T-helper 17 cell (primary cell): ENCODE measurements around the gene PPARD. TPM values are rescaled to one million over a fixed set of nuclear protein-coding genes. Genes with fewer than 3 reads are reported as not detected.

Experiments
- ATAC-seq: fragments of 150-1000 bp; cut with Tn5 transposase; 2 replicates; pipeline ENCODE4 v1.10.0; 2021; ENCODE audit warnings: mild to moderate bottlenecking, moderate library complexity
- DNase-seq, 3 donors: peaks; one replicate each; pipeline versions ENCODE4 v3.0.0 to v3.0.0-alpha.2; 2020 to 2021
- H3K9me3 ChIP-seq: one replicate; pipeline ENCODE4 v1.7.0; 2013; ENCODE audit warnings: low read length, mild to moderate bottlenecking; ENCODE audit not compliant: control insufficient read depth, poor library complexity, severe bottlenecking
- H3K27ac Mint-ChIP-seq: one replicate; pipeline ENCODE4 v1.8.0; 2022; ENCODE audit warnings: mild to moderate bottlenecking, moderate library complexity, mixed read lengths
- H3K27me3 Mint-ChIP-seq: one replicate; pipeline ENCODE4 v1.8.0; 2022; ENCODE audit warnings: mixed read lengths
- H3K36me3 Mint-ChIP-seq: one replicate; pipeline ENCODE4 v1.8.0; 2022; ENCODE audit warnings: low read depth, mixed read lengths
- H3K4me1 Mint-ChIP-seq: one replicate; pipeline ENCODE4 v1.8.0; 2022; ENCODE audit warnings: mild to moderate bottlenecking, mixed read lengths
- H3K4me3 Mint-ChIP-seq: one replicate; pipeline ENCODE4 v1.8.0; 2022; ENCODE audit warnings: mild to moderate bottlenecking, moderate library complexity, mixed read lengths
- total RNA-seq, 4 donors: library from RNA in 2 of 4; stranded (reverse) in 2 of 4; gene quantifications; one replicate each; pipeline ENCODE4 v1.2.3 and lab custom pipeline; 2022 to 2026

Gene PPARD
- total RNA-seq, 2 donors from 2014 or later: 25.0 to 29.9 TPM

GRCh38 chr6:35461270-35461669 is 118.9 kb downstream of the PPARD start:
- no peak for ATAC-seq
- no peak overlapping the region for H3K27ac Mint-ChIP-seq

GRCh38 chr6:35463292-35463691 is 120.9 kb downstream of the PPARD start:
- H3K9me3 ChIP-seq: no peaks in the 10 kb centered on the region
- H3K36me3 Mint-ChIP-seq: peaks cover 12% of the 10 kb centered on the region
- no peak overlapping the region for H3K27ac Mint-ChIP-seq
- no peak for DNase-seq
- no peaks in the 10 kb centered on the region for H3K27me3 Mint-ChIP-seq
- ATAC-seq: no peak
- peaks cover 12% of the 10 kb centered on the region for H3K4me1 Mint-ChIP-seq
- H3K4me3 Mint-ChIP-seq: no peak overlapping the region

More at GRCh38 chr6:35461270-35461669, 118.9 kb downstream of the PPARD start:
- Mint-ChIP-seq H3K4me1 (peaks cover 3% of the 10 kb centered on the region), H3K27me3 (no peaks in the 10 kb centered on the region), H3K4me3 (no peak overlapping the region), H3K36me3 (peaks cover 12% of the 10 kb centered on the region)
- H3K9me3 ChIP-seq: no peaks in the 10 kb centered on the region
- no peak for DNase-seq

- no peak overlapping the region for H3K4me3 Mint-ChIP-seq
- ATAC-seq: no peak
- H3K27me3 Mint-ChIP-seq: no peaks in the 10 kb centered on the region
- H3K9me3 ChIP-seq: no peaks in the 10 kb centered on the region
- H3K4me1 Mint-ChIP-seq: peaks cover 29% of the 10 kb centered on the region
- no peak for DNase-seq
- no peak overlapping the region for H3K27ac Mint-ChIP-seq
- peaks cover 8% of the 10 kb centered on the region for H3K36me3 Mint-ChIP-seq
Measured at GRCh38 chr6:35465646-35466045, 123.3 kb downstream of the PPARD start.

GRCh38 chr6:35468181-35468979 is 126.0 kb downstream of the PPARD start, which contains the start of gene RPL10A:
Gene RPL10A, plus strand, starts transcription at chr6:35468401. Its CDS starts 34 bp downstream, at chr6:35468435.
- peaks cover 40% of the 10 kb centered on the region for H3K4me1 Mint-ChIP-seq
- peaks cover 8% of the 10 kb centered on the region for H3K36me3 Mint-ChIP-seq
- H3K9me3 ChIP-seq: no peaks in the 10 kb centered on the region
- peak within 1 kb of the TSS; percentile 98 for H3K4me3 Mint-ChIP-seq
- DNase-seq (peak; percentile 91 to 92 (median 91)), ATAC-seq (peak; percentile 90)
- no peaks in the 10 kb centered on the region for H3K27me3 Mint-ChIP-seq
- peak within 1 kb of the TSS; percentile 94 for H3K27ac Mint-ChIP-seq

GRCh38 chr6:35468980-35469750 is 126.8 kb downstream of the PPARD start:
- Mint-ChIP-seq H3K4me3 (peak overlapping the region; percentile 98), H3K27ac (peak overlapping the region; percentile 94), H3K27me3 (no peaks in the 10 kb centered on the region), H3K4me1 (peaks cover 37% of the 10 kb centered on the region), H3K36me3 (peaks cover 5% of the 10 kb centered on the region)
- ATAC-seq (peak; percentile 5), DNase-seq (peak in 1 of 3 donors; percentile 22)
- no peaks in the 10 kb centered on the region for H3K9me3 ChIP-seq

- Mint-ChIP-seq H3K4me3 (peak overlapping the region; percentile 98), H3K4me1 (peaks cover 37% of the 10 kb centered on the region), H3K27me3 (no peaks in the 10 kb centered on the region), H3K36me3 (peaks cover 5% of the 10 kb centered on the region), H3K27ac (peak overlapping the region; percentile 94)
- ATAC-seq (no peak), DNase-seq (no peak)
- no peaks in the 10 kb centered on the region for H3K9me3 ChIP-seq
Measured at GRCh38 chr6:35469751-35470662, 127.6 kb downstream of the PPARD start.

- Mint-ChIP-seq H3K4me1 (peaks cover 37% of the 10 kb centered on the region), H3K27me3 (no peaks in the 10 kb centered on the region)
Measured at GRCh38 chr6:35470663-35471120, 128.3 kb downstream of the PPARD start.

GRCh38 chr6:35471836-35472345 is 129.5 kb downstream of the PPARD start:
- H3K9me3 ChIP-seq: no peaks in the 10 kb centered on the region
- Mint-ChIP-seq H3K4me3 (no peak overlapping the region), H3K36me3 (peaks cover 5% of the 10 kb centered on the region), H3K4me1 (peaks cover 37% of the 10 kb centered on the region), H3K27ac (peak overlapping the region; percentile 94), H3K27me3 (no peaks in the 10 kb centered on the region)
- ATAC-seq (no peak), DNase-seq (no peak)

More at GRCh38 chr6:35470663-35471120, 128.3 kb downstream of the PPARD start:
- H3K4me3 Mint-ChIP-seq: peak overlapping the region; percentile 98
- H3K36me3 Mint-ChIP-seq: peaks cover 5% of the 10 kb centered on the region
- H3K9me3 ChIP-seq: no peaks in the 10 kb centered on the region
- no peak for DNase-seq
- ATAC-seq: no peak
- H3K27ac Mint-ChIP-seq: peak overlapping the region; percentile 94

GRCh38 chr6:35473075-35473849 is 130.9 kb downstream of the PPARD start:
- peaks cover 5% of the 10 kb centered on the region for H3K36me3 Mint-ChIP-seq
- DNase-seq (no peak), ATAC-seq (no peak)
- no peak overlapping the region for H3K4me3 Mint-ChIP-seq
- H3K27ac Mint-ChIP-seq: no peak overlapping the region
- no peaks in the 10 kb centered on the region for H3K9me3 ChIP-seq
- H3K4me1 Mint-ChIP-seq: peaks cover 28% of the 10 kb centered on the region
- no peaks in the 10 kb centered on the region for H3K27me3 Mint-ChIP-seq

- Mint-ChIP-seq H3K27ac (no peak overlapping the region), H3K4me1 (peaks cover 27% of the 10 kb centered on the region), H3K4me3 (no peak overlapping the region), H3K36me3 (peaks cover 5% of the 10 kb centered on the region), H3K27me3 (no peaks in the 10 kb centered on the region)
- H3K9me3 ChIP-seq: no peaks in the 10 kb centered on the region
- ATAC-seq (no peak), DNase-seq (no peak)
Measured at GRCh38 chr6:35473850-35474130, 131.4 kb downstream of the PPARD start.

GRCh38 chr6:35474131-35474941 is 132.0 kb downstream of the PPARD start:
- Mint-ChIP-seq H3K4me3 (no peak overlapping the region), H3K27me3 (no peaks in the 10 kb centered on the region), H3K36me3 (peaks cover 5% of the 10 kb centered on the region), H3K27ac (no peak overlapping the region), H3K4me1 (peaks cover 24% of the 10 kb centered on the region)
- no peak for DNase-seq
- no peaks in the 10 kb centered on the region for H3K9me3 ChIP-seq
- ATAC-seq: no peak
